ENCODE measurements around the gene ERBIN.
"Not testable (repeated sequence)": the region's sequence is repeated elsewhere in the genome, so short reads cannot be mapped to it uniquely, and the experiment has no call there.

ERBIN gene

DNA sequence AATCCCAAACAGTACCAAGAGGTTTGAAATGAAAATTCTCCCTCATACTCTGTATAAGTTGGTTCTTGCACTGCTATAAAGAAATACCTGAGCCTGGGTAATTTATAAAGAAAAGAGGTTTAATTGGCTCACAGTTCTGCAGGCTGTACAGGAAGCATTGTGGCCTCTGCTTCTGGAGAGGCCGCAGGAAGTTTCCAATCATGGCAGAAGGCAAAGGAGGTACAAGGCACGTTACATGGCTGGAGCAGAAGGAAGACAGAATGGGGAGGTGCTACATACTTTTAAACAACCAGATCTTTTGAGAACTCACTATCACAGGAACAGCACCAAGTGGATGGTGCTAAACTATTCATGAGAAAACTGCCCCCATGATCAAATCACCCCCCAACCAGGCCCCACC, 25.6 kb upstream of the ERBIN start:
- no peak overlapping the region for H3K4me3 ChIP-seq (ENCODE audit: low read depth, low read length)
- no peaks in the 10 kb centered on the region for H3K4me1 ChIP-seq (ENCODE audit: control insufficient read depth, insufficient read depth, low read length, unreplicated experiment)
- no peak overlapping the region for H3K27ac ChIP-seq (ENCODE audit: low read depth, low read length)
- H3K79me2 ChIP-seq (ENCODE audit: control insufficient read depth, insufficient read depth, low read length, unreplicated experiment), result no peaks in the 10 kb centered on the region
- no peaks in the 10 kb centered on the region for H3K27me3 ChIP-seq (ENCODE audit: insufficient read depth, low read length)
- no peaks in the 10 kb centered on the region for H3K36me3 ChIP-seq (ENCODE audit: insufficient read depth, low read length)
- no peak overlapping the region for H2AFZ ChIP-seq (ENCODE audit: low read length, unreplicated experiment)

DNA sequence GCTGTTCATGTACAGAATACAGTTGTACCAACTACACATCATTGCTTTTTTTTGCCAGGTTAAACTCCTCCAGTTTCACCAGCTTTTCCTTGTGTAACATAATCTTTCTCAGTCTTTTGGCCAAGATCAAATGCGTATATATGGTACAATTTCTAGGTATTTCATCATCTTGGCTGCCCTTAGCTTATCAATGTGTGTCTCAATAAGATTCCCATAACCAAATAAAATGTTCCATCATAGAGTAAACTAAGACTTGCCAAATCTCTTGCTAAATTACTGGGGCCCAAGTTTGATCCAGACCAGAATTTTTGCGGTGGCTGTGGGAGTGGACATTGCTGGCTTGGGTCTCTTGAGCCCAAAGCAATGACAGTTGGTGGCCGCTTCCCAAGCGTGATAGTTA, 24.3 kb upstream of the ERBIN start:
- H3K27ac ChIP-seq (ENCODE audit: low read depth, low read length), result no peak overlapping the region
- no peaks in the 10 kb centered on the region for H3K4me1 ChIP-seq (ENCODE audit: control insufficient read depth, insufficient read depth, low read length, unreplicated experiment)
- no peaks in the 10 kb centered on the region for H3K36me3 ChIP-seq (ENCODE audit: insufficient read depth, low read length)
- no peak overlapping the region for H2AFZ ChIP-seq (ENCODE audit: low read length, unreplicated experiment)
- H3K27me3 ChIP-seq (ENCODE audit: insufficient read depth, low read length), result no peaks in the 10 kb centered on the region
- H3K4me3 ChIP-seq (ENCODE audit: low read depth, low read length), result no peak overlapping the region
- no peaks in the 10 kb centered on the region for H3K79me2 ChIP-seq (ENCODE audit: control insufficient read depth, insufficient read depth, low read length, unreplicated experiment)

DNA sequence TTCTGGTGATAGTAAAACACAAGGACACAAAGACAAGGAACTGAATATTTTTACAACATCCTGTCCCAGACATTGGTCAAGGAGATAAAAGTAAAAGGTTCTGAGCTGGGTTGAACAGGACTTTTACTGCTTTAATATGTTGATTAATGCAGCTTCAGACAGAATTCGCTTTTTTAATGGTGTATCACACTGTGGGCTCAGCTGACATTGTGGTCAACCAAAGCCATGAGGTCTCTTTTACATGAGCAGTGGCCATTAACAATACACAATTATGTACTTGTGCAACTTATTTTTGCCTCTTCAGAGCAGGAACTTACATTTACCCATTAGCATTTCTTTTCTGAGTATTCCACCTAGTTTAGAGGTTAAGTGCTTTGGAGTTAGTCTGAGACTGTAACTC, 22.8 kb upstream of the ERBIN start:
- no peak overlapping the region for H3K4me3 ChIP-seq (ENCODE audit: low read depth, low read length)
- no peaks in the 10 kb centered on the region for H3K36me3 ChIP-seq (ENCODE audit: insufficient read depth, low read length)
- no peaks in the 10 kb centered on the region for H3K79me2 ChIP-seq (ENCODE audit: control insufficient read depth, insufficient read depth, low read length, unreplicated experiment)
- H2AFZ ChIP-seq (ENCODE audit: low read length, unreplicated experiment), result no peak overlapping the region
- no peak overlapping the region for H3K27ac ChIP-seq (ENCODE audit: low read depth, low read length)
- H3K4me1 ChIP-seq (ENCODE audit: control insufficient read depth, insufficient read depth, low read length, unreplicated experiment), result no peaks in the 10 kb centered on the region
- H3K27me3 ChIP-seq (ENCODE audit: insufficient read depth, low read length), result no peaks in the 10 kb centered on the region

DNA sequence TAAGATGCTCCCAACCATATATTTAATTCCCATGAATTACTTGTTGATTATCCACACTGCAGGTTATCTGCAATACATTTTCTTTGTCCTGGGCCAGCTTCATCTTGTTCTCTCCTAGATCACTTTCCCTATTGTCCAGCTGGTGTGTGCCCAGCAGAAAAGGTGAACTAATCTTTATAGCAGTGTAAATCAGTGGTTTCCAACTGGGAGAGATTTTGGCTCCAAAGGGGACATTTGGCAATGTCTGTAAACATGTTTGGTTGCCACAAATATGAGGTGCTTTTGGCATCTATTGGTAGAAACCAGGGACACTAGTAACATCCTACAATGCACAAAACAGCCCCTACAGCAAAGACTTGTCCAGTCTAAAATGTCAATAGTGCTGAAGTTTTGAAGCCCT, 20.1 kb upstream of the ERBIN start:
- H3K79me2 ChIP-seq (ENCODE audit: control insufficient read depth, insufficient read depth, low read length, unreplicated experiment), result no peaks in the 10 kb centered on the region
- H3K36me3 ChIP-seq (ENCODE audit: insufficient read depth, low read length), result no peaks in the 10 kb centered on the region
- H2AFZ ChIP-seq (ENCODE audit: low read length, unreplicated experiment), result no peak overlapping the region
- no peak overlapping the region for H3K27ac ChIP-seq (ENCODE audit: low read depth, low read length)
- H3K4me3 ChIP-seq (ENCODE audit: low read depth, low read length), result no peak overlapping the region
- no peaks in the 10 kb centered on the region for H3K4me1 ChIP-seq (ENCODE audit: control insufficient read depth, insufficient read depth, low read length, unreplicated experiment)
- H3K27me3 ChIP-seq (ENCODE audit: insufficient read depth, low read length), result no peaks in the 10 kb centered on the region

DNA sequence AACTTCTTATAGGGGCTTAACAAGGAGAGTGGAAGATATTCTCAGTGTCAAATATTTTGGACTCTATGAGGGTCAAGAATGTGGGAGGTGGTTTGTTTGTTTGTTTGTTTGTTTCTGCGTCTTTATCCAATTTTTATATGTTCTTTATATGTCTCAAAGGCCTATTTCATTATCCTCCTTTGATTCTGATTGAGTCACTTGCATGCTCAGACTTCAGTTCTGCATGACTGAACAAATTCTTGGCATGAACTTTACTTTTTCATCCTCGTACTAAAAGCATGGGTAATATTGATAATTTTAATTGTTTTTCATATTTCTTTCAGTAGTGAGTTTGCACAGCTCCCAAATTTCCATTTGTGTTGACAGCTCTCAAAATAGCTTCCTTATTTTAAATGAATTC, 19.2 kb upstream of the ERBIN start:
- Histone ChIP-seq H3K27ac (ENCODE audit: low read depth, low read length) (no peak overlapping the region), H2AFZ (ENCODE audit: low read length, unreplicated experiment) (no peak overlapping the region), H3K4me3 (ENCODE audit: low read depth, low read length) (no peak overlapping the region), H3K79me2 (ENCODE audit: control insufficient read depth, insufficient read depth, low read length, unreplicated experiment) (no peaks in the 10 kb centered on the region), H3K27me3 (ENCODE audit: insufficient read depth, low read length) (no peaks in the 10 kb centered on the region), H3K36me3 (ENCODE audit: insufficient read depth, low read length) (no peaks in the 10 kb centered on the region), H3K4me1 (ENCODE audit: control insufficient read depth, insufficient read depth, low read length, unreplicated experiment) (no peaks in the 10 kb centered on the region)

DNA sequence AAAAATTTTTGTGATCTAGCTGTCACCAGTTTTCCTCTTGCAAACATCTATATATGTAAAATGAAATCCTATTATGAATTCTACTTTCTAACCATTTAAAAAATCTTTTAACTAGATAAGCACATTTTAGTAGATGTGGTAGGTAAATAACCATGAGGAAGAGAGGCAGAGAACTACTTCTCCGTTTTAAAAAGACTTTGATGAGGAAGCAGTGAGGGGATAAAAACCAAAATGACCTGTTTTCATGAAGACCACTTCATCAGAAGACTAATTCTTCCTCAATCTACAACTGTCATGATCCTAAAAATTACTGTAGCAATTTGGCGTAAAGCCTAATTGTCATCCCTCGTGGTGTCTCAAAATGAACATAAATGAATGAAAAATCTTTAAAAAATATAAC, 15.7 kb upstream of the ERBIN start:
- H3K27ac ChIP-seq (ENCODE audit: low read depth, low read length), result no peak overlapping the region
- H3K27me3 ChIP-seq (ENCODE audit: insufficient read depth, low read length), result no peaks in the 10 kb centered on the region
- no peaks in the 10 kb centered on the region for H3K79me2 ChIP-seq (ENCODE audit: control insufficient read depth, insufficient read depth, low read length, unreplicated experiment)
- no peaks in the 10 kb centered on the region for H3K36me3 ChIP-seq (ENCODE audit: insufficient read depth, low read length)
- H3K4me3 ChIP-seq (ENCODE audit: low read depth, low read length), result no peak overlapping the region
- no peak overlapping the region for H2AFZ ChIP-seq (ENCODE audit: low read length, unreplicated experiment)
- H3K4me1 ChIP-seq (ENCODE audit: control insufficient read depth, insufficient read depth, low read length, unreplicated experiment), result no peaks in the 10 kb centered on the region

DNA sequence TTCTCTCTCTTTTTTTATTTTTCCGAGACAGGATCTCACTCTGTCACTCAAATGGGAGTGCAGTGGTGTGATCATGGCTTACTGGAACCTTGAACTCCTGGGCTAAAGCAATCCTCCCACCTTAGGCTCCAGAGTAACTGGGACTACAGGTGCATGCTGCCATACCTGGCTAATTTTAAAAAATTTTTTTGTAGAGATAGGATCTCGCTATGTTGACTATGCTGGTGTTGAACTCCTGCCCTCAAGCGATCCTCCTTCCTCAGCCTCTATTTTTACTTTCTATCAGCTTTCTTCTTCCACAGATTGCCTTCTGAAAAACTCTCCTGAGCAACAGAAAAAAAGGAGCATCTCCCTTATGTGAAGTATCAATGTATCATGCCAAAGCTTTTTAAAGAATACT, 14.1 kb upstream of the ERBIN start:
- H3K4me3 ChIP-seq (ENCODE audit: low read depth, low read length), result no peak overlapping the region
- H3K36me3 ChIP-seq (ENCODE audit: insufficient read depth, low read length), result no peaks in the 10 kb centered on the region
- H3K27ac ChIP-seq (ENCODE audit: low read depth, low read length), result no peak overlapping the region
- H2AFZ ChIP-seq (ENCODE audit: low read length, unreplicated experiment), result no peak overlapping the region
- no peaks in the 10 kb centered on the region for H3K4me1 ChIP-seq (ENCODE audit: control insufficient read depth, insufficient read depth, low read length, unreplicated experiment)
- H3K27me3 ChIP-seq (ENCODE audit: insufficient read depth, low read length), result no peaks in the 10 kb centered on the region
- no peaks in the 10 kb centered on the region for H3K79me2 ChIP-seq (ENCODE audit: control insufficient read depth, insufficient read depth, low read length, unreplicated experiment)

DNA sequence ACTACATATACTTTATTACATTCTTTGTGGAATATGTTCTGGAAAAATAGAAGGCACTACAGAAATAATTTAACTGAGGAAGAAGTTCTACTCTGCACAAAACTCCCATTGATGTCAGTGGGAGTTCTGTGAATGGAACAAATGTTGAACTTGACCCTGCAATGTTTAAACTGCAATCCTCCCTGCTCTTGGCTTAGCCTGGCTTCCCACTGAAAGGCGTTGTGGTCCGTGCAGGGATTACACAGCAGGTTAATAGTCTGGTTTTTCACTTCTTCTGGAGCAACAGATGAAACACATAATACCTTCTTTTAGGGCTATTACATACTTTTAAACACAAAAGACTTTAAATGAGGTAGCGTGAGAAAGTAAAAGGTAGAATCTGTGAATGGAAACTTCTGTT, 12.9 kb upstream of the ERBIN start:
- H2AFZ ChIP-seq (ENCODE audit: low read length, unreplicated experiment), result no peak overlapping the region
- no peaks in the 10 kb centered on the region for H3K4me1 ChIP-seq (ENCODE audit: control insufficient read depth, insufficient read depth, low read length, unreplicated experiment)

DNA sequence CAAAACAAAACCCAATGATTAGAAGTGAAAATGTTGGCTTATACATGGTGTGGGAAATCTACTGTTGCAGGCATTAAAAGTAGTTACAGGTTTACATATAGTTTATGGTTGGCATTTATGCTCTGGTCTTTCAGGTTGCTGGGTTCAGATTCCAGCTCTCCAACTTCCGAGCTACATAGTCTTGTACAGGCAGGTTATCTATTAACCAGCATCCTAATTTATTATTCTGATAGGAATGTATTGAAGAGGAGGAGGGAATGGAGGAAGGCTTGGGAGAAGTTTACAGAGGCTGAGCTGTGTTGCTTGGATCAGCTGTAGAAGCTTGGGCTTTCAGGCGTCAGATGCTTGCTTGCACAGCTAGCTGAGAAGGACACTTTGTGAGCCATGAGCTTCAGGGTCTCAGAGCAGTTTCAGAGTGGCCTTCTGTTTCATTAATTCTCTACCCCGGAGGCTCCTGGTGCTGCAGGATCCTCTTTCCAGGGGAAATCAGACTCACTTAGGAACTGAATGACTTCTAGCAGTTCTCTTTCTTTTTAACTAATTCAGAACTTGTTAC, 11.7 kb upstream of the ERBIN start:
- no peaks in the 10 kb centered on the region for H3K36me3 ChIP-seq (ENCODE audit: insufficient read depth, low read length)
- no peak overlapping the region for H2AFZ ChIP-seq (ENCODE audit: low read length, unreplicated experiment)
- H3K27me3 ChIP-seq (ENCODE audit: insufficient read depth, low read length), result no peaks in the 10 kb centered on the region
- no peaks in the 10 kb centered on the region for H3K79me2 ChIP-seq (ENCODE audit: control insufficient read depth, insufficient read depth, low read length, unreplicated experiment)
- H3K27ac ChIP-seq (ENCODE audit: low read depth, low read length), result no peak overlapping the region
- H3K4me3 ChIP-seq (ENCODE audit: low read depth, low read length), result no peak overlapping the region
- no peaks in the 10 kb centered on the region for H3K4me1 ChIP-seq (ENCODE audit: control insufficient read depth, insufficient read depth, low read length, unreplicated experiment)

More for the DNA sequence above, 12.9 kb upstream of the ERBIN start:
- Histone ChIP-seq H3K36me3 (ENCODE audit: insufficient read depth, low read length) (no peaks in the 10 kb centered on the region), H3K27ac (ENCODE audit: low read depth, low read length) (no peak overlapping the region), H3K27me3 (ENCODE audit: insufficient read depth, low read length) (no peaks in the 10 kb centered on the region), H3K79me2 (ENCODE audit: control insufficient read depth, insufficient read depth, low read length, unreplicated experiment) (no peaks in the 10 kb centered on the region), H3K4me3 (ENCODE audit: low read depth, low read length) (no peak overlapping the region)

DNA sequence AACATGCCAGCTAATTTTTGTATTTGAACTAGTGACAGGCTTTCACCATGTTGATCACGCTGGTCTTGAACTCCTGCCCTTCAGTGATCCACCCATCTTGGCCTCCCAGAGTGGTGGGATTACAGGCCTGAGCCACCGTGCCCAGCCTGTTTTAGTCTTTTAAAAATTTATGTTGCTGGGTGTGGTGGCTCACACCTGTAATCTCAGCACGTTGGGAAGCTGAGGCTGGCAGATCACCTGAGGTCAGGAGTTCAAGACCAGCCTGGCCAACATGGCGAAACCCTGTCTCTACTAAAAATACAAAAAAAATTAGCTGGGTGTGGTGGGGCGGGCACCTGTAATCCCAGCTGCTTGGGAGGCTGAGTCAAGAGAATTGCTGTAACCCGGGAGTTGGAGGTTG, 10.7 kb upstream of the ERBIN start:
- not testable (repeated sequence) for H3K4me1 ChIP-seq (ENCODE audit: control insufficient read depth, insufficient read depth, low read length, unreplicated experiment); H3K27me3 ChIP-seq (ENCODE audit: insufficient read depth, low read length); H2AFZ ChIP-seq (ENCODE audit: low read length, unreplicated experiment); H3K79me2 ChIP-seq (ENCODE audit: control insufficient read depth, insufficient read depth, low read length, unreplicated experiment); H3K27ac ChIP-seq (ENCODE audit: low read depth, low read length); H3K4me3 ChIP-seq (ENCODE audit: low read depth, low read length); H3K36me3 ChIP-seq (ENCODE audit: insufficient read depth, low read length)

DNA sequence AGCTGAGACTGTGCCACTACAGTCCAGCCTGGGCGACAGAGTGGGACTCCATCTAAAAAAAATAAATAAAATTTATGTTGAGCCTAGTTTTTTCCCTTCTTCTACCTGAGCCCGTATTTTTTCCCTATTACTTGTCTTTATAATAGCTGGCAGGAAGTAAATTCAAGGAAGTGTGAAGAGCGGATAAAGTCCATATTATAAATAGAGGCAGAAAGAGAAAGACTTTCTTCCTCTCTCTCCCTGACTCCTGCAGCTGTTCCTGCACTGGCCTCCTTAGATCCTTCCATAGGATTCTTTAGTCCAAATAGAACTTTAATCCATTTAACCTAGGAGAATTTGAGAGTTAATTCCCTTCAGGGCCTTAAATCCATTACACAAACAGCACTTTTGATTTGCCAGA, 10.3 kb upstream of the ERBIN start:
- Histone ChIP-seq H3K36me3 (ENCODE audit: insufficient read depth, low read length) (no peaks in the 10 kb centered on the region), H3K27ac (ENCODE audit: low read depth, low read length) (no peak overlapping the region)

More for the DNA sequence above, 10.3 kb upstream of the ERBIN start:
- H3K79me2 ChIP-seq (ENCODE audit: control insufficient read depth, insufficient read depth, low read length, unreplicated experiment), result no peaks in the 10 kb centered on the region
- H3K4me1 ChIP-seq (ENCODE audit: control insufficient read depth, insufficient read depth, low read length, unreplicated experiment), result peaks cover 5% of the 10 kb centered on the region
- no peaks in the 10 kb centered on the region for H3K27me3 ChIP-seq (ENCODE audit: insufficient read depth, low read length)
- no peak overlapping the region for H2AFZ ChIP-seq (ENCODE audit: low read length, unreplicated experiment)
- no peak overlapping the region for H3K4me3 ChIP-seq (ENCODE audit: low read depth, low read length)
